Measurements from ENCODE around the gene LDLRAD4. TPM values are rescaled to one million over a fixed set of nuclear protein-coding genes. Genes with fewer than 3 reads are reported as not detected.

LDLRAD4 gene
- total RNA-seq, 2 donors from 2014 or later, result 112 to 120 TPM

- Mint-ChIP-seq H3K4me1 (peaks cover 14% of the 10 kb centered on the region), H3K36me3 (ENCODE audit: low read depth) (no peaks in the 10 kb centered on the region)
Measured at GRCh38 chr18:13311193-13311592, 92.6 kb downstream of the LDLRAD4 start.

DNA sequence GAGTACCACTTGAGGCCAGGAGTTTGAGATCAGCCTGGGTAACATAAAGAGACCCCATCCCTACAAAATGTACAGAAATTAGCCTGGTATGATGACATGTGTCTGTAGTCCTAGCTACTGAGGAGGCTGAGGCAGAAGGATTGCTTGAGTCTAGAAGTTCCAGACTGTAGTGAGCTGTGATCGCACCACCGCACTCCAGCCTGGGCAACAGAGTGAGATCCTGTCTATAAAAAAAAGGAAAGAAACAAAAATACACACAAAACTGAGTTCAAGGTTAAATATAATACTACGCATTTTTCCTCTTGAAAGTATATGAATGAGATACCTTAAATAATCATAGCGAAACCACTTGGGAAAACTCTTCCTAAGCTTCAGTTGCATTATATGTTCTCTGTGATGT is 94.0 kb downstream of the LDLRAD4 start:
- Mint-ChIP-seq H3K27me3 (no peaks in the 10 kb centered on the region), H3K36me3 (ENCODE audit: low read depth) (no peaks in the 10 kb centered on the region), H3K27ac (no peak overlapping the region), H3K4me1 (peaks cover 10% of the 10 kb centered on the region), H3K4me3 (no peak overlapping the region)
- no peaks in the 10 kb centered on the region for H3K9me3 ChIP-seq (ENCODE audit: control insufficient read depth, low read length, poor library complexity, severe bottlenecking)
- ATAC-seq, result no peak
- DNase-seq, result no peak

More at GRCh38 chr18:13311193-13311592, 92.6 kb downstream of the LDLRAD4 start:
- no peak overlapping the region for H3K27ac Mint-ChIP-seq
- H3K9me3 ChIP-seq (ENCODE audit: control insufficient read depth, low read length, poor library complexity, severe bottlenecking), result no peaks in the 10 kb centered on the region
- no peaks in the 10 kb centered on the region for H3K27me3 Mint-ChIP-seq
- DNase-seq (no peak), ATAC-seq (no peak)
- H3K4me3 Mint-ChIP-seq, result no peak overlapping the region

DNA sequence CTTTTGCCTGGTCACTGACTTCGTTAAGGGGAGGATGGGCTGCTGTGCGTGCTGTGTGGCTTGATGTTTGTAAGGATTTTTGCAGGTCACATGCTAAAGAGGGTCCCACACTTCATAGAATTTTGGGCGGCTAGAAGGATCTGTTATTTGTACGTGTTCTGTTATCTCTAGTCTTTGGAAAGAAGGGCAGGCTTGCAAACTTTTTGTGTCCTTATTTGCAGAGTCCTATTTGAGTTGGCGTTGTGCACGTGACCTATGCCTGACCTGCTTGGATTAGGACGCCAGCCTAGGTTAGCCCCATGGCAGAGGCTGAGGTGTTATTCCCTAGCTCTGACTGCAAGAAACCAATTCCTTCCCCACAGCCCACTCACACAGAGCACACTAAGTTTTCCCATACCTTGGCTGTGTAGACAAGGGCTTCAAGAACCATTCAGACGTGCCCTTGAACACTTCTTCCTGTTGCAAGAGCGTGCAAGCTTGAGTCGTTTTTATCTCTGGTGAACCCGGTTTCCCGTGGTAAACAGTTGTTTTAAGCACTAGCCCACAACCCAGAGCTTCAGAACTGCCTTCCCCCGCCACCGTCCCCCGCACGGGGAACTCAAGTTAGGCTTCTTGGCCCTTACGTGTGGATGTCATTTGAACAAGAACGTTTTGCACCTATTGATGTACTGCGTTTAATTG is 94.6 kb downstream of the LDLRAD4 start:
- Mint-ChIP-seq H3K27ac (peak overlapping the region; percentile 29), H3K4me3 (no peak overlapping the region), H3K36me3 (ENCODE audit: low read depth) (no peaks in the 10 kb centered on the region), H3K4me1 (peaks cover 9% of the 10 kb centered on the region), H3K27me3 (no peaks in the 10 kb centered on the region)
- DNase-seq, result no peak
- ATAC-seq, result peak; percentile 54
- no peaks in the 10 kb centered on the region for H3K9me3 ChIP-seq (ENCODE audit: control insufficient read depth, low read length, poor library complexity, severe bottlenecking)

DNA sequence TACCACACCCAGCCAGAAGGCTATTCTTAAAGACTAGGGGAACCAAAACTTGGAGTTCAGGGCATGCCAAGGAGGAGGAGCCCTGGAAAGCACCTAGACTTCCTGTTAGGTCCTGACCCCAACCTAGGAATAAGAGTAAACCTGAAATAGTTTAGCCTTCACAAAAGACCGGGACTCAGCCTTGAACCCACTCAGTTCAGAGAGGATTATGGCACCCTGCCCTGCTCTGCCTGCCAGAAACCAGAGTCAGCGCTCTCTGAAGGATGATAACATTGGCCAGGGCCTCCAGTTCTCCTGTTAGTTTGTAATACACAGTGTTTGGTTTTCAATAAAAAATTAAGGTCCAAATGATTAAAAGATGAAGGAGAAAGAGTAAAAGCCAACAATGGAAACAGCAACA is 96.4 kb downstream of the LDLRAD4 start:
- Mint-ChIP-seq H3K36me3 (ENCODE audit: low read depth) (no peaks in the 10 kb centered on the region), H3K4me3 (no peak overlapping the region), H3K27me3 (no peaks in the 10 kb centered on the region), H3K27ac (no peak overlapping the region), H3K4me1 (peaks cover 6% of the 10 kb centered on the region)
- DNase-seq, result no peak
- ATAC-seq, result no peak
- no peaks in the 10 kb centered on the region for H3K9me3 ChIP-seq (ENCODE audit: control insufficient read depth, low read length, poor library complexity, severe bottlenecking)

DNA sequence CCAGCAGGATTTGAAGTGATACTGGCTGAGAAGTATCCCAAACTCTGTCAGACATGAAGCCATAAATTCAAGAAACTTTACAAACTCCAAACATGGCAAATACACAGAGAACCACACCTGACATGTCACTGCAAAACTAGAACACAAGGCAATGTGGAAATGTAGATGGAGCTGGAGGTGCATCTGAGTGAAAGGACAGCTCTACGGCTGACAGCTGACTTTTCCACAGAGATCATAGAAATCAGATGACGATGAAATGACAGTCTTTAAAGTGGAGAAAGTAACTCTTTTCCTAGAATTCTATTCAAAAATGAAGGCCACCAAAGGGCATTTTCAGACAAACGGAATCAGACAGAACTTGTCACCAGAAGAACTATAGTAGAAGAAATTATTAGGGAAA is 97.5 kb downstream of the LDLRAD4 start:
- Mint-ChIP-seq H3K27me3 (no peaks in the 10 kb centered on the region), H3K4me3 (no peak overlapping the region), H3K27ac (no peak overlapping the region), H3K4me1 (peaks cover 6% of the 10 kb centered on the region), H3K36me3 (ENCODE audit: low read depth) (no peaks in the 10 kb centered on the region)
- no peak for ATAC-seq
- no peaks in the 10 kb centered on the region for H3K9me3 ChIP-seq (ENCODE audit: control insufficient read depth, low read length, poor library complexity, severe bottlenecking)
- no peak for DNase-seq

DNA sequence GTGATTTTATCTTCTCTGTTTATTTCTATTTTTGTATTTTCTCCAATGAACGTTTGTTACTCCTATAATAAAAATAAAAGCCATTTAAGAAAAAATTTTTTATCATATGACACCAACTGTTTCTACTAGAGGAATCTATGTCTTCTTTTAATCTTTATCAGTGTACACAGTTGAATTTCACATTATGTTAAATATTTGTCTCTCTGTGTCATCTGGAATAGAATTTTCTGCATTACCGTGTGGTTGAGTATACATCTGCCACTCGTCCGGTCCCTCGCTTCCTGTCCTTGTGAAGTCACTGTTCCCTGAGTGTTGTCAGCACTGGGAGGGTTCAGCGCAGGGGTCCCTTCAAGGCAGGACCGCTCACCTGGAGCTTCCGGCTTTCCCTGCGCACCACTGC is 99.2 kb downstream of the LDLRAD4 start:
- H3K4me1 Mint-ChIP-seq, result peaks cover 6% of the 10 kb centered on the region
- H3K4me3 Mint-ChIP-seq, result no peak overlapping the region
- H3K9me3 ChIP-seq (ENCODE audit: control insufficient read depth, low read length, poor library complexity, severe bottlenecking), result no peaks in the 10 kb centered on the region
- ATAC-seq, result no peak
- no peaks in the 10 kb centered on the region for H3K27me3 Mint-ChIP-seq
- no peak for DNase-seq
- H3K27ac Mint-ChIP-seq, result no peak overlapping the region
- H3K36me3 Mint-ChIP-seq (ENCODE audit: low read depth), result no peaks in the 10 kb centered on the region

GRCh38 chr18:13318731-13319501 is 100.4 kb downstream of the LDLRAD4 start:
- H3K4me1 Mint-ChIP-seq, result peaks cover 2% of the 10 kb centered on the region
- H3K36me3 Mint-ChIP-seq (ENCODE audit: low read depth), result no peaks in the 10 kb centered on the region
- no peak for ATAC-seq
- H3K9me3 ChIP-seq (ENCODE audit: control insufficient read depth, low read length, poor library complexity, severe bottlenecking), result no peaks in the 10 kb centered on the region
- no peak overlapping the region for H3K27ac Mint-ChIP-seq
- no peak for DNase-seq
- H3K27me3 Mint-ChIP-seq, result no peaks in the 10 kb centered on the region
- no peak overlapping the region for H3K4me3 Mint-ChIP-seq

DNA sequence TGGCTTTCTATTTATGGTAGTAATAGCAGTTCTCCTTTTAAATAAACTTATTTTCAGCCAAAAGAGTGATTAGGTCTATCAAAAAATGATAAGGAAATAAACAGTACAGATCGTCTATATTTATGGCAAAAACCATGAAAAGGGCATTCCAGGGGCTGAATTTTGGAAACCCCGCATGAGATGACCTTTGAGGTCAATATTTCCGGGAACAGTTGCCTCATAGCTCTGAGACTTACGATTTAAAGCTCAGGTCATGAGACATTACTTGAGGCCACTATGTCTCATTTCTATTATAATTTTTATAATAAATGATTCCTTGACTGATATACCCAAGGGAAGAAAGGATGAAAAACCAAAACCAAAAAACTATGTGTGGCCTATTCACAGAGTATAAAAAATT is 101.1 kb downstream of the LDLRAD4 start:
- DNase-seq, result no peak
- no peak overlapping the region for H3K27ac Mint-ChIP-seq
- no peaks in the 10 kb centered on the region for H3K36me3 Mint-ChIP-seq (ENCODE audit: low read depth)
- ATAC-seq, result no peak
- H3K9me3 ChIP-seq (ENCODE audit: control insufficient read depth, low read length, poor library complexity, severe bottlenecking), result no peaks in the 10 kb centered on the region
- H3K27me3 Mint-ChIP-seq, result no peaks in the 10 kb centered on the region
- H3K4me1 Mint-ChIP-seq, result peaks cover 2% of the 10 kb centered on the region
- H3K4me3 Mint-ChIP-seq, result no peak overlapping the region

DNA sequence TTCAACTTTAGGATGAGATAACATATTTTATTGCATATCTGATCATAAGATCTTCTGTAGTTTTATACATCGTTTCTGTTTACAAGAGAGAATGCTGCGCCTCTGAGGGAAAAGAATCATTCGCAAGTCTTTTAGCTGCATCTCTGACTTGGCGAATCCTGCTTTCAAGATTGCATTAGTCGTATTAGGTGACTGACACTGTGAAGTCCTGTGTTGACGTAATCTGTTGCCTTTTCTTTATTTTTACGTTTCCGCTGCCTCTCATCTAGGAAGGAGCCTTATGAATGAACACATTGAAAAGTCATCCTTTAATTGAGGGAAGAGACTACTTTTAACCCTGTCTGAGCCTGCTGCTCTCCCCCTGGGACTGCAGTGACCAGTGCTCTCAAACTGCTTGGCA is 101.5 kb downstream of the LDLRAD4 start:
- H3K4me1 Mint-ChIP-seq, result peaks cover 2% of the 10 kb centered on the region
- no peaks in the 10 kb centered on the region for H3K9me3 ChIP-seq (ENCODE audit: control insufficient read depth, low read length, poor library complexity, severe bottlenecking)
- no peak for DNase-seq
- H3K36me3 Mint-ChIP-seq (ENCODE audit: low read depth), result no peaks in the 10 kb centered on the region
- H3K4me3 Mint-ChIP-seq, result no peak overlapping the region
- H3K27ac Mint-ChIP-seq, result no peak overlapping the region
- H3K27me3 Mint-ChIP-seq, result no peaks in the 10 kb centered on the region
- ATAC-seq, result no peak

- no peaks in the 10 kb centered on the region for H3K27me3 Mint-ChIP-seq
- H3K4me3 Mint-ChIP-seq, result no peak overlapping the region
- DNase-seq (no peak), ATAC-seq (no peak)
- H3K9me3 ChIP-seq (ENCODE audit: control insufficient read depth, low read length, poor library complexity, severe bottlenecking), result no peaks in the 10 kb centered on the region
- no peak overlapping the region for H3K27ac Mint-ChIP-seq
- peaks cover 2% of the 10 kb centered on the region for H3K4me1 Mint-ChIP-seq
- H3K36me3 Mint-ChIP-seq (ENCODE audit: low read depth), result peaks cover 3% of the 10 kb centered on the region
Measured at GRCh38 chr18:13320891-13321425, 102.4 kb downstream of the LDLRAD4 start.

- DNase-seq (no peak), ATAC-seq (no peak)
- Mint-ChIP-seq H3K36me3 (ENCODE audit: low read depth) (peaks cover 3% of the 10 kb centered on the region), H3K4me3 (no peak overlapping the region), H3K27ac (no peak overlapping the region), H3K27me3 (no peaks in the 10 kb centered on the region), H3K4me1 (peaks cover 4% of the 10 kb centered on the region)
- no peaks in the 10 kb centered on the region for H3K9me3 ChIP-seq (ENCODE audit: control insufficient read depth, low read length, poor library complexity, severe bottlenecking)
Measured at GRCh38 chr18:13321923-13322322, 103.4 kb downstream of the LDLRAD4 start.

- no peaks in the 10 kb centered on the region for H3K9me3 ChIP-seq (ENCODE audit: control insufficient read depth, low read length, poor library complexity, severe bottlenecking)
- ATAC-seq (no peak), DNase-seq (no peak)
- Mint-ChIP-seq H3K27ac (no peak overlapping the region), H3K36me3 (ENCODE audit: low read depth) (peaks cover 3% of the 10 kb centered on the region), H3K4me1 (peaks cover 3% of the 10 kb centered on the region), H3K27me3 (no peaks in the 10 kb centered on the region), H3K4me3 (no peak overlapping the region)
Measured at GRCh38 chr18:13323186-13323585, 104.6 kb downstream of the LDLRAD4 start.

GRCh38 chr18:13324880-13325279 is 106.3 kb downstream of the LDLRAD4 start:
- no peaks in the 10 kb centered on the region for H3K27me3 Mint-ChIP-seq
- no peak for ATAC-seq
- peaks cover 3% of the 10 kb centered on the region for H3K36me3 Mint-ChIP-seq (ENCODE audit: low read depth)
- H3K4me3 Mint-ChIP-seq, result no peak overlapping the region
- H3K4me1 Mint-ChIP-seq, result peaks cover 3% of the 10 kb centered on the region
- DNase-seq, result no peak
- peak overlapping the region; percentile 45 for H3K27ac Mint-ChIP-seq
- H3K9me3 ChIP-seq (ENCODE audit: control insufficient read depth, low read length, poor library complexity, severe bottlenecking), result no peaks in the 10 kb centered on the region
